HS-27A (cell line): ENCODE data around the gene GPSM1.
"Not testable (repeated sequence)": the region's sequence is repeated elsewhere in the genome, so short reads cannot be mapped to it uniquely, and the experiment has no call there.

Experiments
- DNase-seq: peaks from one replicate; pipeline ENCODE4 v3.0.0-alpha.2; 2012; ENCODE audit warnings: low read depth, missing footprints

GPSM1 gene

DNA sequence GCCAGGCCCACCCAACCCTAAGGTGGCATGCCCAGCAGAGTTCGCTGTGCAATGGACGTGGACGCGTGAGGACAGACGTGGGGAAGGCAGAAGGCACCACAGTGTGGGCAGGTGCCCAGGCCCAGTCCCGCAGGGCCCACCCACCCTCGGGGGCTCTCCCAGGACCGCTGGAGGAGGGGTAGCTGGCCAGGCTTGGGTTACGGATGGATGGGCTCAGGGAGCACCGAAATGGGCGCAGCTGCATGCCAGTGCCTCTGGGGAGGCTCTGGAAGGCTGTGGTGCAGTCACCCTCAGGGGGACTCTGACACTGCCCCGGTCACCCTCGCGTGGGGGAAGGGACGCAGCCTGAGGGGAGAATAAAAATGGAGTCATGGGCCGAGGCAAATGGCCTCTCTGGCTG is 9.6 kb upstream of the GPSM1 start:
- no peak for DNase-seq

DNA sequence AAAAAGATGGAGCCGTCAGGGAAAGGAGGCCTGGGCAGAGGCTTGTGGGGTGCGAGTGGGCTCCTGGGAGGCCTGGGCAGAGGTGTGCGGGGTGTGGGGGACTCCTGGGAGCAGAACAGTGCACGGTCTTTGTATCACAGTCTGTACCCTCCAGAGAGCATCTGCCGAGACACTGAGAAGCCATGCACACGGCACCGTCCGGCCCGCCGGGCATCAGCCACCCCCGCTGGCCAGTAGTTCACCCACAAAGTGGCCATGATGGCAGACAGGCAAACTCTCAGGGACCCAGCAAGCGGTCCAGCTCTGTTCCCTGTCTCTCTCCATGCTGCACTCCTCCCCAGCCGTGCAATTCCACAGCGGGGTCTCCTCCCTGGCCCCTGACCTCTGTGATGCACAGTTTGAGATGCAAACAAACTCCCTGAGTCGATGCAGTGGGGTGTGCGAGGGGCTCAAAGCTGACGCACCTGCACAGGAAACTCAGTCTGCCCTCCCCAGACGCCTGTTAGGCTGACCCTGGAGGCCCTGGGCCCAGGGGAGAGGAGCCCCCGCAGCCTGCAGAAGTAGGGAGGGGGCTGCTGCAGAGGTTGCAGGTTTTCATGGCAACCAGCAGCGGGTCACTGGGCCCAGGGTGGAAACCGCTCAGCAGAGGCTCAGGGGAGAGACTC is 9.1 kb upstream of the GPSM1 start:
- DNase-seq: no peak

DNA sequence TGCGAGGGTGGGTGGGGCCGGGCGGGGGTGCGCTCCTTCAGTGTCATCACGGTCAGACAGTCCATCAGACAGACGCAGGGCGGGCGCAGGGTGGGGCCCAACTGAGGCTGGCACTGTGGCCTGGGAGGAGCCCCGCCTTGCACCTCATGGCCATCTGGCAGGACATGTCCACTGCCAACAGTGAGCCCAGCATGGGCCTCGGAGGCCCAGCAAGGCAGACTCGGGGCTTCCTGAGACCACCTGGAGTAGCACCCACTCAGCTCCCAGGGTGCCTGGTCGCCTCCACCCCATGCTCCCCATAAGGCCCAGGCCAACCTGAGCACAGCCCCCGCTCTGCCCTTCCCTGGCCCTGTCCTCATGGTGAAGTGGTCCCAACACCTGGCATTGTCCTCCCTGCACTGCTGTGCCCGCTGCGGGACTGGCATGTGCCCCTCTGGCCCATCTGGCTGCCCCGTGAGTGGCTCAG is 8.5 kb upstream of the GPSM1 start:
- no peak for DNase-seq

DNA sequence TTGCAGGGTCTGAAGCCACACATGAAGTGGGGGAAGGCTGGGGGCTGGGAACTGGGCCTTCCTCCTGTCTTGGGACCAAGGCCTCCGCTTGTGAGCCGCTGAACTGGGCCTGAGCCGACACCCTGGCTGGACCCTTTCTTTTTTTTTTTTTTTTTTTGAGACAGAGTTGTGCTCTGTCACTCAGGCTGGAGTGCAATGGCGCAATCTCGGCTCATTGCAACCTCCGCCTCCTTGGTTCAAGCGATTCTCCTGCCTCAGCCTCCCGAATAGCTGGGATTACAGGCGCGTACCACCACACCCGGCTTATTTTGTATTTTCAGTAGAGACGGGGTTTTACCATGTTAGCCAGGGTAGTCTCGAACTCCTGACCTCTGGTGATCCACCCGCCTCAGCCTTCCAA is 8.1 kb upstream of the GPSM1 start:
- DNase-seq: not testable (repeated sequence)

DNA sequence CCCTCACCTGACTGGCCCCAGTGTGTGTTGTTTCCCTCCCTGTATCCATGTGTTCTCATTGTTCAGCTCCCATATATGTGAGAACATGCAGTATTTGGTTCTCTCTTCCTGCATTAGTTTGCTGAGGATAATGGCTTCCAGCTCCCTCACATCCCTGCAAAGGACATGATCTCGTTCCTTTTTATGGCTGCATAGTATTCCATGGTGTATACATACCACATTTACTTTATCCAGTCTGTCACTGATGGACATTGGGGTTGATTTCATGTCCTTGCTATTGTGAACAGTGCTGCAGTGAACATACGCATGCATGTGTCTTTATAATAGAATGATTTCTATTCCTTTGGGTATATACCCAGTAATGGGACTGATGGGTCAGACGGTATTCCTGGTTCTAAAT is 7.4 kb upstream of the GPSM1 start:
- DNase-seq: not testable (repeated sequence)

DNA sequence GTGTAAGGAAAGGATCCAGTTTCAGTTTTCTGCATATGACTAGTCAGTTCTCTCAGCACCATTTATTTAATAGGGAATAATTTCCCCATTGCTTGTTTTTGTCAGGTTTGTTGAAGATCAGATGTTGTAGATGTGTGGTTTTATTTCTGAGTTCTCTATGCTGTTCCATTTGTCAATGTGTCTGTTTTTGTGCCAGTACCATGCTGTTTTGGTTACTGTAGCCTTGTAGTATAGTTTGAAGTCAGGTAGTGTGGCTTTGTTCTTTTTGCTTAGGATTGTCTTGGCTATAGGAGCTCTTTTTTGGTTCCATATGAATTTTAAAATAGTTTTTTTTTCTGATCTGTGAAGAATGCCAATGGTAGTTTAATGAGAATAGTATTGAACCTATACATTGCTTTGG is 6.4 kb upstream of the GPSM1 start:
- not testable (repeated sequence) for DNase-seq

DNA sequence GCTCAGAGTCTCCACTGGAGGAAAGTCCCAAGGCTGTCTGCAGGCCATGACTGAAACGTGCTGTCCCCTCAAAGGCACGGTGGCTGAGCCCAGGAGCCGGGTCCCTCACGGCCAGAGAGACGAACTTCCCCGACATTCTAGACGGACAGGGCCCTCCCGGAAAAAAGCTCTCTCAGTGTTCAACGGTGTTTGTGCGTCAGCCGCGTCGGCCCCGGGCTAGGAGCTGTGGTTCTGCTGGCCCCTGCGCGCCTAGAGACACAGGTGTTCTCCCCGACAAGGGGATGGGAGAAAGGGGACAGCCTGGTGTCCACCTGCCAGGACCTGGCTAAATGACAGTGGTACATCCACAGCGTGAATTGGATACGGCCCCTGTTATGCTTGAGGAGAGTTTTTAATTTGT is 5.8 kb upstream of the GPSM1 start:
- DNase-seq: no peak

DNA sequence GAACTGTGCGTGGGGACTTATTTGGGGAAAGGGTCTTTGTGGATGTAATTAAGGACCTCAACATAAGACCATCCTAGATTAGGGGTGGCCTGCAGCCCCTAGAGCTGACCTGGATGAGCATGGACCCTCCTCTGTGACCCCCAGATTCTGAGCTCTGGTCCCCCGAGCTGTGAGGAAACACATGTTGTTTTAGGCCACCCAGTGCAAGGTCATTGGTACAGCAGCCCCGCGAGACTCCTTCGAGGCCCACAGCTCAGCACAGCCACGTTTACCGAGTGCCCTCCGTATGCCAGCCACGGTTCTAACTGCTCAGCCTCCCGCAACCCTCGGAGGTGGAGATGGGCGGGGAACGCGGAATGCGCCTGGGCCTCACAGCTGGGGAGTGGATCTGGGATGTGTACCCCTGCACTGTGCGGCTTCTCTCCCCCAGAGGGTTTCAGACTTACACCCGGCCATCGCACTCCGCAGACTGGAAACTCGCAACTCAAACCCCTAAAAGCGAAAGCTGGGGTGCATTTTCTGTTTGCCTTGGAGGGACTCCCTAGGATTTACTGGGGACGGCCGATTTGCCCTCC is 4.5 kb upstream of the GPSM1 start:
- DNase-seq: no peak

DNA sequence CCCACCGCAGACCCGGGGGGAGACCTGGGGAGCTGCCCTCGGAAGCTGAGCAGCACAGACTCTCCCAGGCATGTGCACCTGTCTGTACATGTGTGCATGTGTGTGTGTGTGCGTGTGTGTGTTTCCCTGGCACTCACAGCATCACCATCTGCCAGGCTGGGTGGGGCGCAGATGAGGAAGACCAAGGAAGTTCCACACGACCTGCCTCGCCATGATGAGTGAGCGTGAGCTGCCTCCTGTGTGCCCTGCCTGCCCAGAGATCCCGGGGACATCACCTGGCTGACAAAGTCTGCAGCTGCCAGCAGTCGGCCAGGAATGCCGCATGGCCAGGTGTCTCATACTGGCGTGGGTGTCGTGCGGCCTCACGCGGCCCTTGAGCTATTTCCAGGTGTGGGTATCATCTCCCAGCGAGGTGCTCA is 4.0 kb upstream of the GPSM1 start:
- DNase-seq: no peak

DNA sequence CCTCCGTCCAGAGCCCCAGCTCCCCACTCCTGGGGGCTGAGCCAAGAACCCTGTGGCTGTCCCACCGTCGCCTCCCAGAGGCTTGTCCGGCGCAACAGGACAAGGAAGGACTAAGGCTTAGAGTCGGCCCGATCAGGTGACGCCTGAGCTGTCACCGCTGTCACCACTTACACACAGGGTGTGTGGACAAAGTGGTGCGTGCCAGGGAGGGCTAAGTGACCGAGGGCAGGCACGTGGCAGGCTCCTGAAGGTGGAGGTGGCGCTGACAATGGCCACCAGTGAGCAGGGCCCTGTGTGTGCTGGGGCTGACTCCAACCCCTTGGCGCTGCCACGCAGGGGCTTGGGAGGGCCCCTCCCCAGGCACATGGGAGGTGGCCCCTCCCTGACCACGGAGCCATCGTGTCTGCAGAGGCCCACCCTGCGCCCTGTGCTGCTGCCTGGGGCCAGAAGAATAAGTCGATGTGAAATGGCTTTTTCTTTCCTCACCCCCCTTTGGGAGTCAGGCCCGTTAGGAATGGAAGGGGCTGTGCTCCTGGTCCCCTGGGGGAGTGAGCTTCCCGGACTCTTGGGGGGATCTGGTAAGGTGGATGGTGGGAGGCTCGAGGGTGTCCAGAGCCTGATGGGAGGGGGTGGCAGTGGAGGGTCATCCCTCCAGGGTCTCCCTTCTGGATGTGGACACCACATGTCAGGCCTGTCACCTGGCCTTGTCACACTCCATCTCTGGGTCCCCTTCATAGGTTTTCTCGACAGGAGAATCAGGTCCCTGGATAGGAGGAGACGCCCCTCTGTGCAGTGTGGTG is 2.6 kb upstream of the GPSM1 start:
- no peak for DNase-seq

DNA sequence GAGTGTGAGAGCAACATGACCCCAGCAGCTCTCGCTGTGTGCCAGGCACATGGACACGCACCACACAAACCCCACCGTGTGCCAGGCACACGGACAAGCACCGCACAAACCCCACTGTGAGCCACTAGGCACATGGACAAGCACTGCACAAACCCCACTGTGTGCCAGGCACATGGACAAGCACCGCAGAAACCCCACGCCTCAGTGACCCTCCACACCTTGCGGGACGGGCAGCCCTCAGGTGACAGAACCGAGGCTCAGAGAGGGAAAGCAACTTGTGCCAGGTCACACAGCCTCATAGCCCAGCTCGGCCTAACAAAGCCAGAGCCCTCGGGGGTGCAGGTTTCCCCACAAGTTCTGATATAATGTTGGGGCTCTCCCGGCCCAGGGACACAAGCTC is 2.0 kb upstream of the GPSM1 start:
- no peak for DNase-seq

DNA sequence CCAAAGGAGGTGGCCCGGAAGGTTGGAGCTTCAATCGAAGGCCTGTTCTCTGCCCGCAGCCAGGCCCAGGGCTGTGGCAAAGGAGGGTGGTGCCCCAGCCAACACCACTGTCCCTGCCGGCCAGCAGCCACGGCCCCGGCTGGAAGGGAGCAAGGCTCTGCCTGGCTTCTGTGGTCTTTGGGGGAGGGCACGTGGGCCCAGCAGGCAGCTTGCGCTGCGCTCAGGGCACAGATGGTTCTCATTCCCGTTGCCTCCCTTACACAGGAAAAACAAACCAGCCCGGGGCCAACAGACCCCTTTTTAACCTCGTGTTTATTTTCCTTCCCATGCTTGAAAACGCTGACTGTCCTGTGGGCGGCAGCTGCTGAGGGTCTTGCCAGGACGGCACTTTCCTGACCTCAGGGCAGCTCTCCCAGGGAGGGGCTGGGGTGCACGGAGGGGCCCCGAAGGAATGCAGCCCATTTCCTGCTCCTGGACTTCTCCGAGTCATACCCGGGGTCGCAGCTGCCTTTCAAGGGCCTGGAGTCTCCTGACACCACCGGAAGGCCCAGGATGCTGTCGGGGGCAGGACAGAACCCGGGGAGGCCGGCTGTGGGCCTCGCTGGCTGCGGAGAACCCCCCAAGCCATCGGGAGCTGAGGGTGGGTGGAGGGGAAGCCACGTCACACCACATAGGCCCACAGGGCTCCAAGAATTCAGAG is 1.1 kb upstream of the GPSM1 start:
- no peak for DNase-seq

DNA sequence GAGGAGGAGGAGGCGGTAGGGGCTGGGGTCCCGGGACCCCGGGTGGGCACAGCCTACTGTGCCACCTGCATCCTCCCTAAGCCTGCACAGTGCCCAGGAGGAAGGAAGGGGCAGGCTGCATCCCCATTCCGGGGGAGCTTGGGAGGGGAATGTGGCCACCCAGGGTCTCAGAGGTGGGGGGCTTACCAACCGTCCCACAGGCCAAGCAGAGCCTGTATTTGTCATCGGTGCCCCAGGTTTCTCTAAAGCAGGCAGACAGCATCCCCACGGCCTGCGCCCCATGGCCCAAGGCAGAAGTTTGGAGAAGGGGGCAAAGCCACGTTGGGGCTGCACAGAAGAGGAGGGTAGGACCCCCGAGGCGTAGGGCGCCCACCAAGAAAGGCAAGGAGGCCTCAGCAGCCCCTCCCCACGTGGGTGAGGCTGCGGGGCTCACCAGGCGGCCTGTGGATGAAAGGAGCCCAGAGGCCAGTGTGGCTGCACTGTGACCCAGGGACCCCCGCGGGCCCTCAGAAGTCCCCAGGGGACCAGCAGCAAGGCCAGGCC is 507 bp upstream of the GPSM1 start:
- no peak for DNase-seq

DNA sequence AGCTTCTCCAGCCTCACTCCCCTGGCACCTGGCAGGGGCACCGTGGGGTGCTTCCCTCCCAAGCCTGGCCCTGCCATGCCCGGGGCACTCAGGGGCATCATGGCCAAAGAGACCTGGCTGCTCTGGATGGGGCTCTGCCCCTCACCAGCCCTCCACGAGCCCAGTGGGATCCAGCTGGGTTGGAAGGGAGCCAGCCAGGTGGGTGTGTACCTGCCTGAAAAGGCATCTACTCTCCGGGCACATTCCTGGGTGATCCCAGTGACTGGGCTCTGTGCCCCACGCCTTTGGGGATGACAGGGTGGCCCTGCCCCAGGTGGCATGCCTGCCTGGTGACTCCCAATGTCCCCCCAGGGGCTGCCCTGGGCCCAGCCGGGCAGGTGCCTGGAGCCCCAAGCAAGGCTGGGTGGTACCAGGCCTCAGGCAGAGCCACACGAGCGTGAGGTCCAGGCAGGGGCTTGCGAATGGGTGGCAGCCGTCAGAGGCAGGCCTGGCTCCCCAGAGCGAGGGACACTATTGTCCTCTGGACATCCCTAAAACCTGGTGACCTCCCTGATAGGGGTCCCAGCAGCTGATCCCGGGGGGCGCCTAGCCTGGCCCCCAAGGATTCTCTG is 777 bp downstream of the GPSM1 start:
- DNase-seq: no peak

DNA sequence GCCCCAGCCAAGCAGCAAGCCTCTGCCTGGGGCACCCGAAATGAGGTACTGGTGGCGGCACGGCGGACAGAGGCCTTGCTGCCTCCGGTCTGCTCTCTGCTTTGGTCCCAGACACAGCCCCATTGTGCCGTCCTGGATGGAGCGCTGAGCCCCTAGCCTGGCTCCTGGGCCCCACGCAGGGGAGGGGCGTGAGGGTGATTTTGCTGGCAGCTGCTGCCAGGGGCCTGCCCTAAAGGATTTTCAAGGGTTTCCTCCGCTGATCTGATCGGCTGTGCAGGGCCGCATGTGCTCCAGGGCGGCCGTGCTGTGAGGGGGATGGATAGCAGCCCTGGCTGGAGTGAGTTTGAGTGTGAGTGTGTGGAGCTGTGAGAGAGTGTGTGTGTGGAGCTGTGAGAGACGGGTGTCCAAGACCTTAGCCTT is 1.3 kb downstream of the GPSM1 start:
- DNase-seq: no peak

DNA sequence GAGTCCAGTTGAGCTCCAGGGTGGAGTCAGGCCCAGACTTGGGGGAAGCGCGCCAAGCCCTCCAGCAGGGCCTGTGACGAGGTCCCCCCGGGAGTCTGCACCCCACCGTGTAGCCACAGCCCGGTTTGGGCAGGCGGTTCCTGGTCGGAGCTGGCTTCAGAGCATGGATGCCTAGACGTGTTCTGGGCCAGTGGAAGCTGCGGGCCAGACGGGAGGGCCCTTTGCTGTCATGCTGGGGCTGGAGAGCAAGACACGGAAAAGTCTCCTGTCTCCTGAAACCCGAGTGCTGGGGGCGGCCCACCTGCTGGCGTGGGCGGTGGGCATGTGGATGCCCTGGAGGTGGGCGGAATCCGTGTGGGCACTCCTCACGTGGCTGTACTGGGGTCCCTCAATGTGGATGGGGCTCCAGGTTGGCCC is 1.9 kb downstream of the GPSM1 start:
- DNase-seq: no peak

DNA sequence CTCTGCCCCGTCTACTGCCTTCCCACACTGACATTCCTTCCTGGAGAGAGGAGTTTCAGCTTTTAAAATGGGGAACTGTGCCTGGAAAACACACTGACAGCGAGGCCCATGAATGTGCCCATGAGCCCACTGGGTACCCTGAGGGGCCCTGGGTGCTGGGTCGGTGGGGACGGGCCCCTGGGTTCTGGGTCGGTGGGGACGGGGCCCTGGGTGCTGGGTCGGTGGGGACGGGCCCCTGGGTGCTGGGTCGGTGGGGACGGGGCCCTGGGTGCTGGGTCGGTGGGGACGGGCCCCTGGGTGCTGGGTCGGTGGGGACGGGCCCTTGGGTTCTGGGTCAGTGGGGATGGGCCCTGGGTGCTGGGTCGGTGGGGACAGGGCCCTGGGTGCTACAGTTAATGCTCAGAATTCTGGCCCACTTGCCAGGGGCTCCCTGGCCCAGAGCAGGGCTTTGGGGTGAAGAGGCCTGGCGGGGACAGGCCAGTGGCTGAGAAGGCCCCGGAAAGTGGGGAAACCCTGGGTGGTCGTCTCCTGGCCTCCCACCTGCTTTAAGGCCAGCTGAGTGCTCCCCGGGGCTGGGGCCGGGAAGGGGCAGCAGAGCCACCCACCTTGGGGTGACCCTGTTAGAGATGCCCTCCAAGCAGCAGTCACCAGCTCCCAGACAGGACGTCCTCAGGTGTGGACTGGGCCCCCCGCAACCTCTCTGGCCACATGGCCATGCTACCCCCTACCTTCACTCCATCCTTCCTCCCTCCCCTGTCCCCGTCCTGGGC is 2.5 kb downstream of the GPSM1 start:
- DNase-seq: no peak

DNA sequence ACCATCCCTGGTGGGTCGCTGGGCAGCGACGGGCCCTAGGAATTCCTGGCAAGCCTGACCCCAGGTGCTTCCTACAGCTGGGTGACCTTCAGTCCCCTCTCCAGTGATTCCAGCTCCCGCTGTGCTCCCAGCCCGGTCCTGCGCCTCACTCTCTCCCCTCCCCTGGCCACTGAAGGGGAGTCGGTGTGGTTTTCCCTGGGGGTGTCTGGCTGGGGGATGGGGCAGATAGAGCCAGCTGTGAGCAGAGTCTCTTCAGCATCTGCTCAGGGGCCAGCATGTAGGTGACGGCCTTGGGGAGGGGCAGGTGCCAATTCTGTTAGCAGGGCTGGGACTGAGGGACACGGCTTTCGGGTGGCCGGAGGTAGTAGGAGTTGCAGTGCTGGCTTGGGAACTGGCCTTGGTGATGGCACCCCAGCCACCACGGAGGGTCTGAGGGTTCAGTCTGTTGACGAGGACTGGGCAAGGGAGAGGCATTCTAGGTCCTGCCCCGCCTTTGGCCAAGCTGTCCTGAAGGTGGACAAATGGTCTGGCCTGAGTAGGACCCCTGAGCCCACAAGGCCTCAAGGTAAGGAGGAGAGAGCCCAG is 3.2 kb downstream of the GPSM1 start:
- DNase-seq: no peak

DNA sequence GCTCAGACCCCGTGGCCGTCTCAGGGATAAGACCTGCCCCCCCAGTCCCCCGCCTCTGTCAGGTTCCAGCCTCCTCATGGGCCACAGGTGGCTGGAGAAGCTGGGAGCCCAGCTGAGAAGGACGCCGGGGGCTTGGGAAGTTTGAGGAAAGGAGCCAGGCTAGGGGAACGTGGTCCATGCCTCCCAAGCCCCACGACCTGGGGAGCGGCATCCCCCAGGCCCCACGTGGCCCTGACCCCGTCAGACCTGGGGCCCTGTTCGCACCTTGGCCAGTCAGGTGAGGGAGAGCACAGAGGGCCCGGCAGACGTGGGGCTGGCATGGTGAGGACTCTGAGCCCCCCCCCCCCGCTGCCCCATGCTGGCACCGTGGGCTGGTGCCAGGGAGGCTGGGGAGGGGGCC is 3.7 kb downstream of the GPSM1 start:
- no peak for DNase-seq

DNA sequence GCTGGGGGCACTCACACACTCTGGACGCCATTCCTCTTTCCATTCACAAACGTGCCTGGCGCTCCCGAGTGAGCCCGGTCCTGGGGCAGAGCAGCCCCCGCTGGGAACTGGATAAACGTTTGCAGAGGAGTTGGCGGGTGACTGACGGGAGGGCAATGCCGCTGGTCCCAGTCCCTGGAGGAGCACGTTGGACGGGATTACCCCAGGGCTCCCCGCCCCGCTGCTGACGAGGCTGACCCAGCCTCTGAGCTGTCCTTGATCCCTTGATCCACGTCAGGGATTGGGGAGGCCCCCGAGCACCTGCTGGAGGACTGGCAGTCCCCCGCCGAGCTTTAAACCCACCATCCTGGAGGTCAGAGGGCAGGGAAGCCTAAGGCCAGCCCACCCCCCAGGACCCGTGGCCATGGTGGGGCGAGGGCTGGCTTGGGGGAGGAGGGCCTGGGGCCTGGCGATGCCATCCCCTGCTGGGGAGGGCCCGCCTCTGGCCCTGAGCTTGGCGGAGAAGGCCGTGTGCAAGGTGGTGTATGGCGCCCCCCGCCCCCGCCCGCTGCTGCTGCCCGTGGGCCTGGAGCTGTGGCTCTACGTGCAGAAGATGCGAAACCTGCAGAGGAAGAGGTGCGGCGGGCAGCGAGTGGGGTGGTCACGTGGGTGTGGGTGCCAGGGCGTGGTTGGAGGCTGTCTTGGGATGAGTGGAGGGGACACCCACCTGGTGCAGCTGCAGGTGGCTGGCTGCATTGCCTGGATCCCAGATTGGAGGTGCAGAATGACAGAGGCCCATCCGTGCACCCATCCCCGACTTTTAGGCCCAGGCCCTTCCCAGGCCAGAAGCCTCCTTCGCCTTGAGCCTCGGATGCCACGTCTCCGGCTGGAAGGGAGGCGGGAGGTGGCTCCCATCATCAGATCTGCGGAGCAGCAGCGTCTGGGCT is 4.5 kb downstream of the GPSM1 start:
- DNase-seq: no peak
